ENCODE results near the gene SLC7A10. TPM values are rescaled to one million over a fixed set of nuclear protein-coding genes. Genes with fewer than 3 reads are reported as not detected.

Gene SLC7A10
- polyA plus RNA-seq, 1 donor from 2014 or later: not detected

DNA sequence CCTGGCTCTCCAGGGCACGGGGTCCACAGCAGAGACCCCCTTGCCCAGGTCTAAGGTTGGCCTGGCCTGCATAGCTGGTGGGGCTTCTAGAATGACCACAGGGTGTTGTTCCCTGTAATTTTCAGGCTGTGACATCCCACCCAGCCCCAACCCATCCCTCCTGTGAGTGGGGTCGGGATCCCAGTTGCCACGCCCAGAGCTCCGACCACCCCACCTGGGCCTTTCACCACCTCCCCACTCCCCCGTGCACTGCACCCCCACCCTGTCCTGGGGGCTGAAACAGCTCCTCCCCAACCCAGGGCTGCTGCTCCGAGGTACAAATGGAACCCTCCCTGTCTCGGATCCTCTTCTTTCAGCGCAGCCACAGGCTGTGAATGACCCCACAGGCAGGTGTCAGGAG lies 8.4 kb upstream of the SLC7A10 start:
- Histone ChIP-seq H3K9ac (ENCODE audit: low read length) (no peak overlapping the region), H3F3A (ENCODE audit: insufficient read depth, low read length, poor library complexity, severe bottlenecking) (no peaks in the 10 kb centered on the region), H3K27ac (ENCODE audit: low read length) (no peak overlapping the region), H3K27me3 (ENCODE audit: insufficient read depth, low read depth, low read length) (peaks cover 3% of the 10 kb centered on the region), H3K4me3 (ENCODE audit: low read length) (no peak overlapping the region), H3K79me2 (replicated peaks; ENCODE audit: insufficient read depth, low read length) (no peaks in the 10 kb centered on the region), H3K9me3 (ENCODE audit: low read length) (no peaks in the 10 kb centered on the region), H3K4me2 (ENCODE audit: low read length) (no peak overlapping the region), H3K36me3 (ENCODE audit: insufficient read depth, low read length) (no peaks in the 10 kb centered on the region), H4K20me1 (ENCODE audit: insufficient read depth) (no peaks in the 10 kb centered on the region), H2AFZ (ENCODE audit: low read depth, low read length) (no peak overlapping the region), H3K9me2 (ENCODE audit: insufficient read depth, low read length) (no peaks in the 10 kb centered on the region)
- TF ChIP-seq EZH2 (IDR thresholded peaks at IDR 0.05; ENCODE audit: borderline replicate concordance, insufficient read depth, low read length, poor library complexity, severe bottlenecking) (no peak), TAF1 (IDR thresholded peaks at IDR 0.05; ENCODE audit: low read depth) (no peak), MXI1 (conservative IDR thresholded peaks at IDR 0.05; ENCODE audit: poor library complexity, severe bottlenecking) (no peak), RAD21 (conservative IDR thresholded peaks at IDR 0.05) (no peak), POLR2AphosphoS5 (IDR thresholded peaks at IDR 0.05) (no peak), SMC3 (conservative IDR thresholded peaks at IDR 0.05; ENCODE audit: poor library complexity) (no peak), EP300 (conservative IDR thresholded peaks at IDR 0.05; ENCODE audit: poor library complexity, severe bottlenecking) (no peak)
- TF ChIP-seq, protein P1, sequence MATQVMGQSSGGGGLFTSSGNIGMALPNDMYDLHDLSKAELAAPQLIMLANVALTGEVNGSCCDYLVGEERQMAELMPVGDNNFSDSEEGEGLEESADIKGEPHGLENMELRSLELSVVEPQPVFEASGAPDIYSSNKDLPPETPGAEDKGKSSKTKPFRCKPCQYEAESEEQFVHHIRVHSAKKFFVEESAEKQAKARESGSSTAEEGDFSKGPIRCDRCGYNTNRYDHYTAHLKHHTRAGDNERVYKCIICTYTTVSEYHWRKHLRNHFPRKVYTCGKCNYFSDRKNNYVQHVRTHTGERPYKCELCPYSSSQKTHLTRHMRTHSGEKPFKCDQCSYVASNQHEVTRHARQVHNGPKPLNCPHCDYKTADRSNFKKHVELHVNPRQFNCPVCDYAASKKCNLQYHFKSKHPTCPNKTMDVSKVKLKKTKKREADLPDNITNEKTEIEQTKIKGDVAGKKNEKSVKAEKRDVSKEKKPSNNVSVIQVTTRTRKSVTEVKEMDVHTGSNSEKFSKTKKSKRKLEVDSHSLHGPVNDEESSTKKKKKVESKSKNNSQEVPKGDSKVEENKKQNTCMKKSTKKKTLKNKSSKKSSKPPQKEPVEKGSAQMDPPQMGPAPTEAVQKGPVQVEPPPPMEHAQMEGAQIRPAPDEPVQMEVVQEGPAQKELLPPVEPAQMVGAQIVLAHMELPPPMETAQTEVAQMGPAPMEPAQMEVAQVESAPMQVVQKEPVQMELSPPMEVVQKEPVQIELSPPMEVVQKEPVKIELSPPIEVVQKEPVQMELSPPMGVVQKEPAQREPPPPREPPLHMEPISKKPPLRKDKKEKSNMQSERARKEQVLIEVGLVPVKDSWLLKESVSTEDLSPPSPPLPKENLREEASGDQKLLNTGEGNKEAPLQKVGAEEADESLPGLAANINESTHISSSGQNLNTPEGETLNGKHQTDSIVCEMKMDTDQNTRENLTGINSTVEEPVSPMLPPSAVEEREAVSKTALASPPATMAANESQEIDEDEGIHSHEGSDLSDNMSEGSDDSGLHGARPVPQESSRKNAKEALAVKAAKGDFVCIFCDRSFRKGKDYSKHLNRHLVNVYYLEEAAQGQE (IDR thresholded peaks at IDR 0.05; ENCODE audit: borderline replicate concordance): no peak

DNA sequence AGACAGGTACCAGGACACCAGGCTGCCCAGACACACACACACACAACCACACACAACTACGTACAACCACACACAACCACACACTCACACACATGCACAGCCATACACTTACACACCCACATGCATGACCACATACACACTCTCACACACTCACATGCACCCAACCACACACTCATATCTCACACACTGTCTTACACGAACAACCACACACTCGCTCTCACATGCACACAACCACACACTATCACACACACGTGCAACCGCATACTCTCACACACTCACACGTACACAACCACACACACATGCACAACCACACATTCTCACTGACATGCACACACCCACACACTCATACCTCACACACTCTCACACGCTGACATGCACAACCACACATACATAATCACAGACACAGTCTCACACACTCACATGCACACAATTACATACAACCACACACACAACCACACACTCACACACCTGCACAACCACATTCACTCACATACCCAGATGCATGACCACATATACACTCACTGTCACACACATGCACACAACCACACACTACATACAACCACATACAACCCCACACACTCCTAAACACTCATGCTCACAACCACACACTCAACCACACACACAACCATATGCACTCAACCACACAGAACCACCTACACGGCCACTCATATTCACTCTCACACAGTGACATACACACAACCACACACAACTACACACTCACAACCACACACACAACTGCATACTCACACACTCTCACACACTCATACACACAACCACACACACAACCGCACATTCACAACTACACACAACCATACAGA lies 7.6 kb upstream of the SLC7A10 start:
- H4K20me1 ChIP-seq (ENCODE audit: insufficient read depth): no peaks in the 10 kb centered on the region
- H3F3A ChIP-seq (ENCODE audit: insufficient read depth, low read length, poor library complexity, severe bottlenecking): no peaks in the 10 kb centered on the region
- TF ChIP-seq SMC3 (conservative IDR thresholded peaks at IDR 0.05; ENCODE audit: poor library complexity) (no peak), EP300 (conservative IDR thresholded peaks at IDR 0.05; ENCODE audit: poor library complexity, severe bottlenecking) (no peak), MXI1 (conservative IDR thresholded peaks at IDR 0.05; ENCODE audit: poor library complexity, severe bottlenecking) (no peak), RAD21 (conservative IDR thresholded peaks at IDR 0.05) (no peak), POLR2AphosphoS5 (IDR thresholded peaks at IDR 0.05) (no peak), TAF1 (IDR thresholded peaks at IDR 0.05; ENCODE audit: low read depth) (no peak), EZH2 (IDR thresholded peaks at IDR 0.05; ENCODE audit: borderline replicate concordance, insufficient read depth, low read length, poor library complexity, severe bottlenecking) (no peak)
- TF ChIP-seq, protein P2, sequence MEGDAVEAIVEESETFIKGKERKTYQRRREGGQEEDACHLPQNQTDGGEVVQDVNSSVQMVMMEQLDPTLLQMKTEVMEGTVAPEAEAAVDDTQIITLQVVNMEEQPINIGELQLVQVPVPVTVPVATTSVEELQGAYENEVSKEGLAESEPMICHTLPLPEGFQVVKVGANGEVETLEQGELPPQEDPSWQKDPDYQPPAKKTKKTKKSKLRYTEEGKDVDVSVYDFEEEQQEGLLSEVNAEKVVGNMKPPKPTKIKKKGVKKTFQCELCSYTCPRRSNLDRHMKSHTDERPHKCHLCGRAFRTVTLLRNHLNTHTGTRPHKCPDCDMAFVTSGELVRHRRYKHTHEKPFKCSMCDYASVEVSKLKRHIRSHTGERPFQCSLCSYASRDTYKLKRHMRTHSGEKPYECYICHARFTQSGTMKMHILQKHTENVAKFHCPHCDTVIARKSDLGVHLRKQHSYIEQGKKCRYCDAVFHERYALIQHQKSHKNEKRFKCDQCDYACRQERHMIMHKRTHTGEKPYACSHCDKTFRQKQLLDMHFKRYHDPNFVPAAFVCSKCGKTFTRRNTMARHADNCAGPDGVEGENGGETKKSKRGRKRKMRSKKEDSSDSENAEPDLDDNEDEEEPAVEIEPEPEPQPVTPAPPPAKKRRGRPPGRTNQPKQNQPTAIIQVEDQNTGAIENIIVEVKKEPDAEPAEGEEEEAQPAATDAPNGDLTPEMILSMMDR (IDR thresholded peaks at IDR 0.05; ENCODE audit: poor library complexity, severe bottlenecking): no peak
- TF ChIP-seq, protein P1 (IDR thresholded peaks at IDR 0.05; ENCODE audit: borderline replicate concordance): no peak

More for the DNA sequence above, 7.6 kb upstream of the SLC7A10 start:
- H3K9me2 ChIP-seq (ENCODE audit: insufficient read depth, low read length): no peaks in the 10 kb centered on the region
- no peak overlapping the region for H3K4me2 ChIP-seq (ENCODE audit: low read length)
- H3K27ac ChIP-seq (ENCODE audit: low read length): no peak overlapping the region
- H2AFZ ChIP-seq (ENCODE audit: low read depth, low read length): no peak overlapping the region
- no peaks in the 10 kb centered on the region for H3K79me2 ChIP-seq (replicated peaks; ENCODE audit: insufficient read depth, low read length)
- H3K27me3 ChIP-seq (ENCODE audit: insufficient read depth, low read depth, low read length): peaks cover 8% of the 10 kb centered on the region
- H3K9ac ChIP-seq (ENCODE audit: low read length): no peak overlapping the region
- H3K4me3 ChIP-seq (ENCODE audit: low read length): no peak overlapping the region
- peaks cover 7% of the 10 kb centered on the region for H3K9me3 ChIP-seq (ENCODE audit: low read length)
- H3K36me3 ChIP-seq (ENCODE audit: insufficient read depth, low read length): no peaks in the 10 kb centered on the region

All from neural cell (in vitro differentiated cells).